ENCODE results near the gene NOTCH2NLA.
"Not testable (repeated sequence)": the region's sequence is repeated elsewhere in the genome, so short reads cannot be mapped to it uniquely, and the experiment has no call there.

DNA sequence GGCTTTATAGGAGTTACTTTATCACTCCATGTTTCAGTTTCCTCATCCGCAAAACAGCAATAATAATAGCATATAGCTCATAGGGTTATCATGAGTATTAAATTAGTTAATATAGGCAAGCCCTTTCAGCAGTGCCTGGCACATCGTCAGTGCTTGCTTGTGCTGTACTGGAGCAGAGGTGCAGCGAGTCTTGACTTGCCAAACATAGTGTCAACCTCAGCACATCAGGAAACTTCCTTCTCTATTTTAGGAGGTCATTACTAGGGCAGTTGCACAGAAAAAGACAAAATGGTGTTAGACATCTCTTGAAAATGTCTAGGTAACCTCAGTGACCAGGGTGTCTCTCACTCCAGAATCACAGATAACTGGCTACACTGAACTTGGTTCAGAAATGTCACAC, 35.9 kb upstream of the NOTCH2NLA start:
- not testable (repeated sequence) for TF ChIP-seq POLR2AphosphoS5, SPI1, POLR2A (IDR thresholded peaks at IDR 0.05; ENCODE audit: low read depth, low read length)

Measured in GM12891 (cell line).